ENCODE results near the gene SLC16A5.
"Not testable (repeated sequence)": the region's sequence is repeated elsewhere in the genome, so short reads cannot be mapped to it uniquely, and the experiment has no call there.

Gene SLC16A5, protein sequence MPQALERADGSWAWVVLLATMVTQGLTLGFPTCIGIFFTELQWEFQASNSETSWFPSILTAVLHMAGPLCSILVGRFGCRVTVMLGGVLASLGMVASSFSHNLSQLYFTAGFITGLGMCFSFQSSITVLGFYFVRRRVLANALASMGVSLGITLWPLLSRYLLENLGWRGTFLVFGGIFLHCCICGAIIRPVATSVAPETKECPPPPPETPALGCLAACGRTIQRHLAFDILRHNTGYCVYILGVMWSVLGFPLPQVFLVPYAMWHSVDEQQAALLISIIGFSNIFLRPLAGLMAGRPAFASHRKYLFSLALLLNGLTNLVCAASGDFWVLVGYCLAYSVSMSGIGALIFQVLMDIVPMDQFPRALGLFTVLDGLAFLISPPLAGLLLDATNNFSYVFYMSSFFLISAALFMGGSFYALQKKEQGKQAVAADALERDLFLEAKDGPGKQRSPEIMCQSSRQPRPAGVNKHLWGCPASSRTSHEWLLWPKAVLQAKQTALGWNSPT

DNA sequence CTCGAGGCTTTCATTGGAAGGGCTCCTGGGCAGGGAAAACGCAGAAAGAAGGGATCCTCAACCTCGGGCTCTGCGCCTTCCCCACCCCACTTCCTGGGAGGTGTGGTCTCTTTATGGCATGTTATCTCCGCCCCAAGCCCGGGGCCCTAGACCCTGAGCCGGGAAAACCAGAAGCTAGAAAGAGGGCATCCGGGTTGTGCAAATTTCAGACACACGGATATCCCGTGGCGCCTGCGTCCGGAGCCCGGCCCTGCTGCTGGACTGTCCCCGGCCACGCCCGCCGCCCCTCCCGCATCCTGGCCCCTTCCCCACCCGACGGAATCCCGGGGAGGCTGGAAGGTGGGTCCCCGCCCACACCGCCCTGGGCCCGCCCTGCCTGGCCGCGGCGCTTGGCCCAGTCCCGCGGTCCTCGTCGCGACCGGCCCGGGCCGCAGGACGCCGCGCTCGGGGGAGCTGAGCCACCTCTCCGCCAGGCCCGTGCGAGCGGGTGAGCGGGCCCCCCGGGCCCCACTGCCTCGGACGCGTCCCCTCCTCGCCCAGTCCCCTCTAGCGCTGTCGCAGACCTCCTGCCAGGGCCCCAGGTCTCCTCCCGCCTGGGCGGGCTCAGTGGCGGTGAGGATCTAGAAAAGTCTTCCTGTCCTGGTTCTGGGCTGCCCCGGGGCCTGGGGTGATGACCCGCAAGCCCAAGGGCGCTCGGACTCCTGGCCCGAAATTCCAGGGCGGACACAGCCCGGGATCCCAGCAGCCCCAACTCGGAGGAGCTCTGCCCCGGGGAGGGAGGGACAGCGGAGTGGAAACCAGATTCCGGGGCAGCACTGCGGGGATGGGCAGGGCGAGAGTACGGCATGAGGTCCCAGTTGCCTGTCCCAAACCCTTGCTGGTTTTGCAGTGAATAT lies at the start of gene SLC16A5:
Gene SLC16A5, plus strand, starts transcription at position 397 of the 896 bp plus-strand sequence. CDS start 5,683 bp downstream, outside the sequence.
- DNase-seq = peak in 11 of 56 donors; percentile 7 to 47 (median 17)

DNA sequence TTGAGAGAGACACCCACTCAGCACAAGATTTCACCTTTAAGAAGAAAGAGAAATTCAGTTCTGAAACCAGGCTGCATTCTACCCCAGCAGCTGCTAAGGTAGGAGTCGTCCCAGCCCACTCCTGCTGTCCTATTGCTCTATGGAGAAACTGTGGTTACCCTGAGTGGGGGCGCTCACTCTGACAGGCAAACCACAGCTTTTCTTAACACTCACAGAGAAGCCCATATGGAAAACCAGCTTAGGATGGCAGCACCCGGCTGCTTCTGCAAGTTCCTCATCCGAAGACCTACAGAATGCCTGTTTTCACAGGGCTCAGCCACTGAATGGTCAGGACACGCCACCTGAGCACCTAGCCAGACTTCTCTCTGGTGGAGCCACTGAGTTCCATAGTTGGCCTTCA lies 48.5 kb upstream of the SLC16A5 start:
- no peak for DNase-seq

DNA sequence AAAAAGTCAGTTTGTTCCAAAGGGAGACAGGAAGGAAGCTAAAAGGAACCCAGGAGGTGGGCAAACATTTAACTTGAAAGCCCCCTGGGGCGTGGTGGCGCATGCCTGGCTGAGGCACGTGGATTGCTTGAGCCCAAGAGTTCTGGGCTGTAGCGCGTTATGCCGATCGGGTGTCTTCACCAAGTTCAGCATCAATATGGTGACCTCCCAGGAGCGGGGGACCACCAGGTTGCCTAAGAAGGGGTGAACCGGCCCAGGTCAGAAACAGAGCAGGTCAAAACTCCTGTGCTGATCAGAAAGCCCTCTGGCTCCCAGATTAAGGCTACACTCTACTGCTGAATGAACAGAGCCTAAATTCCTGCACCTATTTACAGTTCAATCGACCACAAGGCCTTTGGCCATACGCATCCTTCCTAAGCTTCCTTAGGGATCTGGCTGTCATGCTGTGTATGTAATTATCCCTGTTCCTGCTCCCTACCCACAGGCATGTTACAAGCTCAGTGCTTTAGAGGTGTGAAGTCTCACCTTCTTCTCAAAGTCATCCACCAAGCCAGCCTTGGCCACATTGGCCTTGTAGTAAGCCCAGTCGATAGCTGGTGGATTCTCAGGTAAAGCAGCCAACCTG lies 46.0 kb upstream of the SLC16A5 start:
- no peak for DNase-seq

DNA sequence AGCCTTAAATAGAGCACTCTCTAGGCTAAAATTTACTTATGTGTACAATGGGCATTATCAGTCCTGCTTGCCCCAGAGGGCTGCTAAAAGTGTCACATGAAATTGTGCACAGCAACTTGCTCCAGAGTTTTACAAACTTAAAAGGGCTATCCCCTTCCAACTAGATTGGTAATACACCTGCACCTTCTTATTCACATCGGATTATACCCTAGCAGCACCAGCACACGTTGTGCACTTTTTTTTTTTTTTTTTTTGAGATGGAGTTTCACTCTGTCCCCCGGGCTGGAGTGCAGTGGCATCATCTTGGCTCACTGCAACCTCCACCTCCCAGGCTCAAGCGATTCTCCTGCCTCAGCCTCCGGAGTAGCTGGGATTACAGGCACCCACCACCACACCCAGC lies 44.0 kb upstream of the SLC16A5 start:
- not testable (repeated sequence) for DNase-seq

DNA sequence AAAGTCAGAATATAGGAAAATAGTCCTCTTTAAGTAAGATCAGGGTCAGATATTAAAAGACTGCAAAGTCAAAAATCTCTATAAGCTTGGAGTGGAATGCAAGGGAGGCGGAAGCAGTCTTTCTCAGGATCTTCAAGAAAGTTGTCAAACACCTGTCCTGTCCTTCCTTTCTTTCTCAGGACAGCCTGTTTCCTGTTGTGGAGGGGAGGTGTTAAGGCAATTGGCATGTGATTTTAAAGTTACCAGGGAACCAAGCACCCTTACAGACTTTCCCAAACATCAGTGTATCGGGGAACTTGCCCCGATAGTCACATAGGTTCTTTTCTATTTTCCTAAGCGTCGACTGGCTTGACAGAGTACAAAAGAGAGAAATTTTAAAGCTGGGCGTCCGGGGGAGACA lies 43.0 kb upstream of the SLC16A5 start:
- no peak for DNase-seq

DNA sequence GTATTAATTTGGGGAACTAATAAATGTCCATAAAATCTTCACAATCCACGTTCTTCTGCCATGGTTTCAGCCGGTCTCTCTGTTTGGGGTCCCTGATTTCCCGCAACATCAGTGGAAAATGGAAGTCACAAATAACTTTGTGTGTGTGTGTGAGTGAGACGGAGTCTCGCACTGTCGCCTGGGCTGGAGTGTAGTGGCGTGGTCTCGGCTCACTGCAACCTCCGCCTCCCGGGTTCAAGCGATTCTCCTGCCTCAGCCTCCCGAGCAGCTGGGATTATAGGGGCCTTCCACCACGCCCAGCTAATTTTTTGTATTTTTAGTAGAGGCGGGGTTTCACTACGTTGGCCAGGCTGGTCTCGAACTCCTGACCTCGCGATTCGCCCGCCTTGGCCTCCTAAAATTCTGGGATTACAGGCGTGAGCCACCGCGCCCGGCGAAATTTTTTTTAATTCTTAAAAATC lies 41.8 kb upstream of the SLC16A5 start:
- DNase-seq = not testable (repeated sequence)

DNA sequence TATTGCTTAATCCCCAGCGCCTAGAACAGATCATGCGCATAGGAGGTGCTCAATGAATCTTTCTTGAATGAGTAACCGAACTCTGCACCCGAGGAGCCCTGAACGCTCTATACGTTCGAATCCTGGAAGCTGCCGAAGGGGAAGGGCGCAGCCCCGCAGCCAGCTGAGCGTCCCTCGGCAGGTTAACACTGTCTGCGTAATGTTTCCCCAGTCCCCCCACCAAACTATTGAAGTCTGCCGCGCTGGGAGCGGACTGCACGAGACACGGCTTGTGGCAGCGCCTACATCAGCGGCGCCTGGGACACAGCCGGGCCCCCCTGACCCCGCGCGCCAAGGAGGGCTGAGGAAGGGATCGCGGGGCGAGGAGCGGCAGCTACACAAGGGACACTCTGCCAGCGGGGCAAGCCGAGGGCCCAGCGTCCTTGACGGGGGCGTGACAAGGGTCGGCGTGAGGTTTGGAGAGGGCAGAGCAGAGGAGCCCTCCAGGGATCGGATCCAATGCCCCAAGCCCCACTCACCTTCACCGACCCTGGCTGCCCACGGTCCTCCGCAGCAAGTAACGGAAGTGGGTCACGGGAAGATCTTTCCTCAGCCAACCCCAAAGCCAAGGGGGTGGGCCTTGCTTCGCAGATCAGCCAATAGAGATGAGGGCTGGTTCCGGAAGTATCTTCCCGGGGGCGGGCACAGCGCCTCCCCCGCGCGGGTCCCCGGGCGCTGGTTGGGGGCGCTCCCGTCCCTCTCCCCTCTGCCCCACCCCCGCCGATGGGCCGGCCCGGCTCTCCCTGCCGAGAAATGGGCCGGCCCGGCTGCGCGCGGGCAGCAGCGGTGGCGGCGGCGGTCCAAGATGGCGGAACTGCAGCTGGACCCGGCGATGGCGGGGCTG lies 41.1 kb upstream of the SLC16A5 start, which contains the start of the genes ATP5PD and KCTD2:
Gene ATP5PD, minus strand, starts transcription at position 563 of the 883 bp plus-strand sequence. CDS start 4,319 bp downstream, outside the sequence.
Gene KCTD2, plus strand, starts transcription at position 819 of the 883 bp plus-strand sequence. Its CDS starts 26 bp downstream, at position 845.
- DNase-seq = peak; percentile 75 to 98 (median 94)

DNA sequence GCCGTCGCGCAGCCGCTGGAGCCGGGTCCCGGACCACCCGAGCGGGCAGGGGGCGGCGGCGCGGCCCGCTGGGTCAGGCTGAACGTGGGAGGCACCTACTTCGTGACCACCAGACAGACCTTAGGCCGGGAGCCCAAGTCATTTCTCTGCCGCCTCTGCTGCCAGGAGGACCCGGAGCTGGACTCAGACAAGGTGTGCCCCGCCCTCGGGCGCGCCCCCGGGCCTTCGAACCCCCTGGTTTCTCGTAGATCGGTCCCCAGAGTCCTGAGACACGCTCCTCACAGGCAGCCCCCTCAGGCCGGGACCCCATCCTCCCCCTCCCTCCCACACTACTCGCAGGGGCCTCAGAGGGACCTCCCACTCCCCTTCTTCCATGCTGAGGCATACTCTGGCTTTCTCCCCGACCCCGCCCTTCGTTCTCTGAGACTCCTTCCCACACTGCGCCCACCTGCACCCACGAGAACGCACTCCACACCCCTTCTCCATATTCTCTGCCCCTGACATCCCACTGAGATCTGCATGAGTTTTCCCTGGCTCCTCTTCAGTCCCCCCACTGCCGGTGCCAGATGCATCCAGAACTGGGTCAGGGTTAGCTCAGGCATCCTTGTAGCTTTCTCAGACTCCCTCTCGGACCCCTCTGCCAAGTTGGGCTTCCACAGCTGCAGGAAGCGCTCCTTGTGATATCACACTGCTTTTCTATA lies 40.2 kb upstream of the SLC16A5 start:
- DNase-seq = peak in 26 of 56 donors; percentile 6 to 69 (median 35)

DNA sequence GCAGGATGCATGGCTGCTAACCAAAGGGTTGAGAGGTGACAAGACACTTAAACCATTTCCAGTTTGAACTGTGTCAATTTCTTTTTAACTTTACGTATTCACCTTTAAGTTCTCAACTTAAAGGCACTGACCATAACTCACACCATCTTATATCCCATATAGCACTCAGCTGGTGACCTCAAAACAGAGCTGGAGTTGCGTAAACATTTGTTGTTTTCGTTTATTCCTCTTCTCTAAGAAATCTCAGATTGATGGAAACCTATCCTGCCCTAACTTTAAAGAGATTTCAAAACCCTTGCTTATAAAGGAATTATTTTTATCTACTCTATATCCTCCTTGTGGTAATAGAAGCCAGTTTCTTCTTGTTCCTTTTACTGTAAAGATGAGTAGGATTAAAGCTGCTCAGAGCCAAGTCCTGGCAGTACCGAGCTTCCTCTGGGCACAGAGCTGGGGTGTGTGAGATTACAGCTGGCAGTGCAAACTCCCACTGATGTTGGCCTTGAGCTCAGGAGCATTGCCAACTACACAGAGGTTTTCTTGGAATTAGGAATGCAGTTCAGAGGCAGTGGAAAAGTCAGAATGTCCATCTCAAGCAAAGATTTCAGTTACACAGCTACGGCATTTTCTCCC lies 39.4 kb upstream of the SLC16A5 start:
- peak in 6 of 56 donors; percentile 2 to 45 (median 12) for DNase-seq

DNA sequence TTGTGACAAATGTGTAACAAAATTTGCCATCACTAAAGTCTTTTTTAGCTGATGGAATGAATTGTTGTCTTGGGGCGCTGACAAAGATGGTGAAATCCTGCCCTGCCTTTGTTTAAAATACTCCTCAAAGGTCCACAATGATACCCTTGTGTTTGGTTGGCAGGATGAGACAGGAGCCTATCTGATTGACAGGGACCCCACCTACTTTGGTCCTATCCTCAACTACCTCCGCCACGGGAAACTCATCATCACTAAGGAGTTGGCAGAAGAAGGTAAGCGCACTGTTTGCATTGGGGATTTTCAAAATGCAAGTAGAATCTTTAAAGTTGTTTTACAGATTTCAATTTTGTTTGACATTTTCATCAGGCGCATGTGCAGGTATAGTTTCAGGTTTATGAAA lies 38.7 kb upstream of the SLC16A5 start:
- no peak for DNase-seq

DNA sequence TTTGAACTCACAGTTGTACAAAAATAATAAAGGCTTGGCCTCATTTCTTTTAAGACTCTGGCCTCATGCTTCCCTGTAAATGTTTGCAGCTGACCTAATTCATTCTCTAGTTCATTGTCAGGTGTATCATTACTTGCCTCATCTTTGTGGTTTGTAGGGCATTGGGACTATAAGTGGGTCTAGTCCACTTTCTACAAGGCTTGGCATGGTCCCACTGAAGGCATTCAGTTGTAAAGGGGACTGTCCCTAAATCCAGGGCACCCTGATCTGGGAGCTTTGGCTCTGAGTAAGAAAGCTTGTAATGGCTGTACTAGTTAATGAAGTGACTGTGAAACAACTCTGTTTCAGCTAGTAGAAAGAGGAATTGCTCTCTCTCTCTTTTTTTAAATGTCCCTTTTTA lies 38.0 kb upstream of the SLC16A5 start:
- no peak for DNase-seq

DNA sequence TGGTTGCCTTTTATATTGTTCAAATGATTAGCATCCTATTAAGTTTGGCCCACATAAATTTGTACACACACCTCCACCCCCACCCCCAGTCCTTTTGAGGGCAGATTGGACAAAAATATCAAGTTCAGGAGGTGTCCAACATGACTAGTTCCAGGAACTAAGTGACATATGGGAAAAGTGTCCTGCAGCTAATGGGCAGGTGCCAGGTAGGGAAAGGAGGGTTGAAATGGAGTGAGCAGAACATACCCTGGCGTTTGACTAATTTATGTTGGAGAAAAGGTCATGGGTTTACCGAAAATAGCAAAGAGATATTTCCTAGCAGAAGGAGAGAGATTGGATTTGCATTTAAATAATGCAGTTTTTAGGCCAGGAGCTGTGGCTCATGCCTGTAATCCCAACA lies 35.8 kb upstream of the SLC16A5 start:
- no peak for DNase-seq

DNA sequence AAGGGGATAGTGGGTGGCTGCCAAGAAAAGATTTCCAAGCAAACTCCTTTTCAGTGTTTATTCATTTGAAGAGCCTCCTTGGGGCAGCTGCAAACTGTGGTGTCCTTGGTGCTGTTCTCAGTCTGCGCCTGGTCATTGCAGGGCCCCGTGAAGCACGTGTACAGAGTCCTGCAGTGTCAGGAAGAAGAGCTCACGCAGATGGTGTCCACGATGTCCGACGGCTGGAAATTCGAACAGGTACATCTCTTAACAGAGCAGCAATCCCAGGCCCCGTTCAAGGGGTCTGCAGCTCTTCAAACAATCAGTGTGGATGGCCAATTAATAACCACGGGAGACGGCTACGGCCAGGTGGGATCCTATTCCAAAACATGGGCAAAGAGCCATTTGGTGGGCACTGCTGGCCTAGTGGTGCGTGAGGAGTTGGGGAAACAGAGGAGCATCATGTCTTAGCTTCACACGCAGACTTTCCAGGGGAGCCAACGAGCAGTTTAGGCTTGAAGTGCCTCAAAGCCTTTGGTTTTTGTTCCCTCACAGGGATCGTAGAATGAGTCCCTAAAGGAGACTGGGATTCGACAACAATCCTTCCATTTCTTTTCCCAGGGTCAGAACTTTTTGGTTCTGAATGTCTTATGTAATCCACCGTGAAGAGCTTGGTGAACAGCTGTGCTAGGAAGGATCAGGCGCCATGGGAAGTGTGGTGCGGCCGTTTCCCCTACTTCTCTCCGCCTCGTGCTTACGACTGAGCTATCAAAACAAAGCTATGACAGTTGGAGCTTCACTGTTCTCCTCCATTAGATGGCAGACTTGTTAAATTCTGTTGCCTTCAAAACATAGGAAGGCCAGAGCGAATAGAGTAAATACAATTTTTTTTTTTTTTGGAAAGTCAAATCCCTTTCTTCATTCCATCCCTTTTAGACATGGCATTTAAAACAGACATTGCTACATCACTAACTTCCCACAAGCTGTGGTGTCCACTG lies 28.1 kb upstream of the SLC16A5 start:
- peak in 32 of 56 donors; percentile 5 to 52 (median 23) for DNase-seq

DNA sequence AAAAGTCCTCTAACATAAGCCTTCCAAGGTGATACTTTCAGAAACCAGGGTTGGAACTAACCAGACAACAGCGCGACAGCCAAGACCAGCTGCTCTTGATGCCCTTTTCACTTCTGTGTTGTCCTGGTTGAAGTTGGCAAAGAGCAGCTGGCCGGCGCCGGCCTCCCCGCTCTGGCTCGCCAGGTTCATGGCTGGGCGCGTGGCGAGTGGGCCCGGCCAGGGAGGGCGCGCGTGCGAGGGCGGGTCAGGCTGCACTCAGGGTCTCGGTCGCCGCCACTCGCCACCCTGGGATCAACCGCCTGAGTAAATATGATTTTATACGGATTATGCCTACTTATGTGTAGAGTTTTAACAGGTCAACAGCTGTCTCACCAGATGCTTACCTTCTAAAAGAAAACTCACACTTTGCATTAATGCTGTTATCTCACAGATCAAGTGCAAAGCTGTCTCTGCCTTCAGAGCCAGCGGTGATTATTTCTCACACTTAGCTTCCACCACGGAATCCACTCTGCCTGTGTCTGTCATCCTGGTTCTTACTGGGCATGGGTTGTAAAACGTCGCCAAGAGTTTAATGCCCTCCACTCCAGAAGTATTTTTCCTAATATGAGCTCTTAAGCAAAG lies 27.2 kb upstream of the SLC16A5 start:
- DNase-seq = no peak

DNA sequence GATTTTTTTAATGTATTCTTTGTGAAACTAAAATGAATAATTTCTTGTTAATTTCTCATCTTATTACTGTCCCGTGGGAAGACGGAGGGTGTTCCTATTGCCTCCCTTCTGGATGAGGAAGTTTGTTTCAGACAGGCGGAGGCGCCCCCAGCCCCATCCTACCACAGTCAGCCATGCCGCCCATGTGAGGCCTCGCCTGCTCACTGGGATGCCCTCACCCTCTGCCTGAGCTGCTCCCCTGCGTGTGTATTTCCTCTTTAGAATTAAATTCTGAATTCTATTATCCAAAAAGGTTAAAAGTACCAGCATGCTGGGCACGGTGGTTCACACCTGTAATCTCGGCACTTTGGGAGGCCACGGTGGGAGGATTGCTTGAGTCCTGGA lies 26.7 kb upstream of the SLC16A5 start:
- no peak for DNase-seq

DNA sequence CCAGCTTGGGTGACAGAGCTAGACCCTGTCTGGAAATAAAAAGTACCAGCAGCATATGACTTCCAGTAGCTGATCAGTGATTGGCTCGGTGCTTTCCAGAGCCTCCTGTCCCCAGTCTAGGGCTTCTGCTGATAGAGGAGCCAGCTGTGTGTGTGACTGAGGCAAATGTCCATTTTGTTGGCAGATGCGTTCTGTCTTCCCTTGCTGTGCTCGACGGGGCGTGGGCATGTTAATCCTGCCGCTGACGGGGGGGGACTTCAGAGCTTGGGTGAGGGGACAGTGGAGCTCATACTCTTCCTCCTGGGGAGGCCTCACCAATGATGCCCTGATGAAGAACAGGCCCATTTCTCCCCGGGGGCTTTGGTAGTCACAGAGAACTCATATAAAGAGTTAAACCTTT lies 26.1 kb upstream of the SLC16A5 start:
- no peak for DNase-seq

DNA sequence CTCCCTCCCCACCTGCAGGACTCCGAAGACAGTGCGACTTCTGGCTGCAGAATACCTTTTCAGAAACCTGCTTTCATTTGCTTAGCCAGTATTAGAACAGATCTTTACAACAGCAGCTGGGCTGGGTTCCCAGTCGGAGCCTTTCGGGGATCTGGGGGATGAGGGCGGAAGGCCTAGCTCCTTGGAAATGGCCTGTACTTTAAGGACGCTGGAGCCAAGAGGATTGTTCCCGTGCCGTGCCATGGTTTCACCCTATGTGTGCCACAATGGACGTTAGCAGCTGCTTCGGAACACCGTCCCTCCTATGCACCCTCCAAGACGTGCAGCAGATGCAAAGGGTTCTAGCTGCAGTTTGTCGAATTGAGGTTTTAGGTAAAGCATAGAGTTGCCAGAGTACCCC lies 24.6 kb upstream of the SLC16A5 start:
- no peak for DNase-seq

Measured in nucleus accumbens (tissue), 56 donors.